DMS 273 (cell line): ENCODE data around the gene ZNF574.
A peak's percentile ranks its signal among the peaks of the same experiment; 100 is the strongest.

Experiments
- DNase-seq: peaks from one replicate; lab custom pipeline; 2025; ENCODE audit not compliant: unreplicated experiment; lab: John Stamatoyannopoulos, UW

Gene ZNF574

DNA sequence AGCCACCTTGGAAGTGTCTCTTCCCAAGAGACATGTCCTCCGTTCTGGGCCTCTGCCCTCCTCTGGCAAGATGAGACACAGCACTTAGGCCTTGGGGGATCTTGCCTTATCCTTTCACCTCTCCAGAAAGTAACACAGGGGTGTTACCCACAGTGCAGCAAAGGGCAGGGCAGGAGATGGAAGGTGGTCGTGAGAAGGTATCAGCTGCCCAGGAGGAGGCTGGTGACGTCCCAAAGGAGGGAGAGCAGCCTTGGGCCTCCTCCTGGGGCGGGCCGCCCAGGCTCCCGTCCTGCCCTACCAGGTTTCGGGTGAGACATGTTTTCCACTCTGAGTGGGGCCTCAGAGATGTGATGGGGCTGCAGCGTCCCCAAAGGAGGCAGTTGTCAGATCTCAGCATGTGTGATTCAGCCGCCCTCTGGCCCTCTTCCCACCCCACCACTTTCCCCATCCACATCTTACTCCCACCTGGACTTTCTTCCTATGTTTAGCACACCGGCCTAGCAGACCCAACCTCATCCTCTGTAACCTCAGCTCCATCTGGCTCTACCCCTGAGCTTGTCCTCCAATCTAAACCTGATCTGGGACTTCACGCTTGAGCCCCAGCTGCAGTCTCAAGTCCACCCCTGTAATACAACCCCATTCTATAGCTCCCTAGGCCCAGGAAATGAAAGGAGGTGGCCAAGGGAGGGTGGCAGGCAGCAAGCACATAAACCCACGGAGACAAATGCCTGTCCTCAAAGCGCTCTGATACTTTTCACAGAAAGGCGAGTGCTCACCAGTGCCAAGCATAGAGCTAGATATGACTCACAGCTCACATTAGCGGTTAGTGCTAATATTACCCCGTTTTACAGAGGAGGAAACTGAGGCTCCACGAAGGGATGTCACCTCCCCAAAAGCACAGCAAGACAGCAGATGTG lies 47.0 kb downstream of the ZNF574 start:
- no peak for DNase-seq

- DNase-seq: no peak
Measured at GRCh38 chr19:42123765-42124164, 47.8 kb downstream of the ZNF574 start.

DNA sequence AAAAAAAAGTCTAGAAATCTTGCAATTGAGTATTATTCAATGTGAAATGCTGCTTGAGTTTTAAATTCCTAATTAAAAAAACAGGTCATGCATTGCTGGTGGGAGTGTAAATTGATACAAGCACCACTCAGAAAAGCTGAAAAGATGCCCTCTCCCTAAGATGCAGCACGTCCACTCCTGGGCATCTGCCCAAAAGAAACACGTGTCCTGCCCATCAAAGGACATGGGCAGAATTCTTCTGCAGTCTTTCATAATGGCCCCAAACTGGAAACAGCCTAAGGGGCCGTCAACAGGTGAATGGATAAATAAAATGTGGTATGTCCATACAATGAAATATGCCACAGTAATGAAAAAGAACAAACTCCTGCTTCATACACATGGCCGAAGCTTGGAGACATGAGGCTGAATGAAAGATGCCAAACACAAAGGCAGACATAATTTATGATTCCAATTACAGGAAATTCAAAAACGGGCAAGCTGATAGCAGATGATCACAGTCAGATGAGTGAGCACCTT lies 48.5 kb downstream of the ZNF574 start:
- DNase-seq: no peak

DNA sequence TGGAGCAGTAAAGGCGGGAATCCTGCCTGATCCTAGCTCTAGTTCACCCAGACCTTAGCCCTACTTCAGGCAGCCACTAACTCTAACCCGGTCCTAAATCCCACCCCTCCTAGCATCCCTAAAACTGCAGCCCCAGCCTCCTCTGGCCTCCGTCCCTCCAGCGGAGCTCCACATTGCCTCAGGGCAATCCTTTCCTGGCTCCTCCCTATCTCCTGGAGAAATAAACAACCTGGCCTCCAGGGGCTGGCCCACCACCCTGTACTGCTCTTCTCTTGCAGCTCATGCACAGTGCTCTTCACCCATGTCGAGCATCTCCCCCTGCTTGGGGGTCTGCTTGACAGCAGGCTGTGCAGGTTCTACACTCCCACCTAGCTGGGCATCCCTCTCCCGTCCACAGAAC lies 49.6 kb downstream of the ZNF574 start:
- DNase-seq: no peak

- no peak for DNase-seq
Measured at GRCh38 chr19:42126574-42126973, 50.6 kb downstream of the ZNF574 start.

DNA sequence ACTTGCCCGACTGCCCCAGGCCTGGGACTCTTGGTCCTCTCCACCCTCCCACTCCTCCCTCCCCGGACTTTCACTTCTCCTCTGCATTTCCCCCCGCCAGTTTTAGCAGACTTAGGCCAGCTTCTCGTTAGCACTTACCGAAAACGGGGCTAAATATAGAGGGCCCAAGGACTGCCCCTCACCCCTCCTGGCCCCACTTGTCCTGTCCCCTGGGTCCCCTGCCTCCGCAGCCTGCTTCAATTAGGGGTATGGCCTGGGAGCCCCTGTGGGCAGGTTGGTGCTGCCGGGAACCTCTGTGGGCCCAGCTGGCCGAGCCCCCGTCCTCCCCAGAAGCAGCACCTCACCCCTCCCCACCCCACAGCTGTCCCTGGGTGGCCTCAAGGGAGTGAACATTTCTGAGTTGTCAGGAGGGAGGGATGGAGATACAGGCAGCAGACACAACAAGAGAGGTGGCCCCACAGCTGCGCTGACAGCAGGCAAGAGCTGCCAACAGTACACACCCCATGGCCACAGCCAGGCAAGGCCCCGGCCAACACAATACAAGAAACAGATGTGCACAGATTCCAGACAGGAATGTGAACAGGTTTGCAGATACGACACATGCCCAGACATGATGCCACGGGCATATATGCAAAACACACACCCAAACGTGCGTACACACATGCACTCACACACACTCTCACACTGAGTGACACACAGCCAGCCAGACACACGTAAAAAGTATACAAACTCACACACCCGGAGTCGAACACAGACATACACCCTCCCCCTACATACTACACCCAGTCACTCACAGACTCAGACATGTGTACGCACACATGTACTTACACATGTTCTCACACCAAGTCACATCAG lies 53.7 kb downstream of the ZNF574 start:
- peak; percentile 90 for DNase-seq

- DNase-seq: no peak
Measured at GRCh38 chr19:42130254-42130573, 54.2 kb downstream of the ZNF574 start.
